Fibroblast of the aortic adventitia (primary cell): Measurements from ENCODE around the gene ROR2. TPM values are rescaled to one million over a fixed set of nuclear protein-coding genes. Genes with fewer than 3 reads are reported as not detected.

Experiments used
- DNase-seq: peaks from one replicate; pipeline ENCODE4 v3.0.0-alpha.2; 2010; ENCODE audit warnings: low read depth
- H3K4me3 ChIP-seq: 2 replicates; pipeline ENCODE4 v1.5.1; 2011; ENCODE audit warnings: low read depth, mild to moderate bottlenecking, control low read depth, low read length, moderate library complexity
- total RNA-seq: library from RNA; depleted of rRNA; stranded (reverse); fragments of >200 nt; gene quantifications from 2 replicates; pipeline ENCODE4 v1.2.3, GENCODE V29; 2012; ENCODE audit warnings: low replicate concordance
- TF ChIP-seq, protein P1 (sequence below): IDR thresholded peaks from 2 replicates; pipeline ENCODE4 v1.5.1; 2011; ENCODE audit warnings: mild to moderate bottlenecking, low read length, control low read depth, inconsistent platforms; ENCODE audit not compliant: insufficient read depth

The ROR2 gene
- total RNA-seq, 1 donor: 13.0 TPM

DNA sequence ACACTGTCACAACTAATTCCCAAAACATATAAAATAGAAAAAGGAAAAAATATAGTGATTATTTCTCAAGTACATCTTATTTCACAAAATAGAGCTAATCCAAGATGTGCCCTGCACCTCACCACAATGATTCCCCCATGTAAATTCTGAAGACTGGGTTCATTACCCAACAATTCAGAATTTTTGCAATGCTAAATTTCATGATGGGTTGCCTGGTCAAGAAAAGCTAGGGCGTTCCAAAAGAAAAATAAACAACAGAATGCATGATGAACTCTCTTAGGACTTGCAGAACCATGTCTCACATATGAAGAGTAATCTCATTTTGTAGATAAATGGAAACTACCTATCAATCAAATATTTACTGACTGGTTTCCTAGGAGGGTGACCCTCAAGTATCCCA, 266.8 kb downstream of the ROR2 start:
- H3K4me3 ChIP-seq: no peak overlapping the region
- no peak for DNase-seq
- TF ChIP-seq, protein P1, sequence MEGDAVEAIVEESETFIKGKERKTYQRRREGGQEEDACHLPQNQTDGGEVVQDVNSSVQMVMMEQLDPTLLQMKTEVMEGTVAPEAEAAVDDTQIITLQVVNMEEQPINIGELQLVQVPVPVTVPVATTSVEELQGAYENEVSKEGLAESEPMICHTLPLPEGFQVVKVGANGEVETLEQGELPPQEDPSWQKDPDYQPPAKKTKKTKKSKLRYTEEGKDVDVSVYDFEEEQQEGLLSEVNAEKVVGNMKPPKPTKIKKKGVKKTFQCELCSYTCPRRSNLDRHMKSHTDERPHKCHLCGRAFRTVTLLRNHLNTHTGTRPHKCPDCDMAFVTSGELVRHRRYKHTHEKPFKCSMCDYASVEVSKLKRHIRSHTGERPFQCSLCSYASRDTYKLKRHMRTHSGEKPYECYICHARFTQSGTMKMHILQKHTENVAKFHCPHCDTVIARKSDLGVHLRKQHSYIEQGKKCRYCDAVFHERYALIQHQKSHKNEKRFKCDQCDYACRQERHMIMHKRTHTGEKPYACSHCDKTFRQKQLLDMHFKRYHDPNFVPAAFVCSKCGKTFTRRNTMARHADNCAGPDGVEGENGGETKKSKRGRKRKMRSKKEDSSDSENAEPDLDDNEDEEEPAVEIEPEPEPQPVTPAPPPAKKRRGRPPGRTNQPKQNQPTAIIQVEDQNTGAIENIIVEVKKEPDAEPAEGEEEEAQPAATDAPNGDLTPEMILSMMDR: no peak

GRCh38 chr9:91682806-91683205, 267.2 kb downstream of the ROR2 start:
- DNase-seq: peak; percentile 39
- TF ChIP-seq, protein P1: no peak
- H3K4me3 ChIP-seq: no peak overlapping the region

DNA sequence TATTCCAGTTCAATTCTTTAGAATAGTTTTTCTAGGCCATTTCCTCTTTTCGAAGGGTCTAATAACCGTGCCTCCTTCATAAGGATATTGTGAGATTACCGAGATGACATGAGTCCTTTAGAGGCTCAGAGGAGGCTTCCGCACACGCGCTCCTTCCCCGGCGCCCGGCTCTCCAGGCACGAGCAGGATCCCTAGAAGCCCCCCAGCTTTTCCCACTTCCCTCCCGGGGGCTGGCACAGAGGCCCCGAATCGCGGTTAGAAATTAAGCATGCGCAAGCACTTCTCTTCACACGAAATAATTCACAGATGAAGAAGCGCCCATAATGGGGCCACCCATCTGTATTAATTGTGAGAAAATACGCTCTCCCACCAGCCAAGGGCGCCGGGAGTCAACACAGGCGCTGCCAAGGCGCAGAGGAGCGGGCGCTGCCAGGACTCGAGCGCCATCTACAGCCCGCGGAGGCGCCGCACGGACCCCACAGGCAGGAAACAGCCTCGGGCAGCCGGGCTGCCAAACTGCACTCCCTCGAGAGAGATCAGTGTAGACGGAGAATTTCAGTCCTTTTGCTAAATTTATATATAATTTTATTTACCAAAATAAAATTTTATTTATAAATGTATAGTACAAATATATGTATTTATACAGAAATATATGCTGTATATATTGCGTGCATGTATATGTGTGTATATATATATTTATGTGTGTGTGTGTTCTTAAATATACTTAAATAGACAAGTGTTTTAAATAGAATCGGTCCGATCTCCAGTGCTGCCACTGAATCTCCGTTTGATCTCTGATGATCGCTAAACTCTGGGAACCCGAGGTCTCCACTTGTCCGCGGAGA, 268.3 kb downstream of the ROR2 start:
- TF ChIP-seq, protein P1: peak; percentile 91
- H3K4me3 ChIP-seq: no peak overlapping the region
- DNase-seq: peak; percentile 70

GRCh38 chr9:91680998-91681397, 269.0 kb downstream of the ROR2 start:
- DNase-seq: no peak
- TF ChIP-seq, protein P1: no peak
- no peak overlapping the region for H3K4me3 ChIP-seq

GRCh38 chr9:91680106-91680505, 269.9 kb downstream of the ROR2 start:
- peak; percentile 40 for DNase-seq
- H3K4me3 ChIP-seq: no peak overlapping the region
- TF ChIP-seq, protein P1: no peak

DNA sequence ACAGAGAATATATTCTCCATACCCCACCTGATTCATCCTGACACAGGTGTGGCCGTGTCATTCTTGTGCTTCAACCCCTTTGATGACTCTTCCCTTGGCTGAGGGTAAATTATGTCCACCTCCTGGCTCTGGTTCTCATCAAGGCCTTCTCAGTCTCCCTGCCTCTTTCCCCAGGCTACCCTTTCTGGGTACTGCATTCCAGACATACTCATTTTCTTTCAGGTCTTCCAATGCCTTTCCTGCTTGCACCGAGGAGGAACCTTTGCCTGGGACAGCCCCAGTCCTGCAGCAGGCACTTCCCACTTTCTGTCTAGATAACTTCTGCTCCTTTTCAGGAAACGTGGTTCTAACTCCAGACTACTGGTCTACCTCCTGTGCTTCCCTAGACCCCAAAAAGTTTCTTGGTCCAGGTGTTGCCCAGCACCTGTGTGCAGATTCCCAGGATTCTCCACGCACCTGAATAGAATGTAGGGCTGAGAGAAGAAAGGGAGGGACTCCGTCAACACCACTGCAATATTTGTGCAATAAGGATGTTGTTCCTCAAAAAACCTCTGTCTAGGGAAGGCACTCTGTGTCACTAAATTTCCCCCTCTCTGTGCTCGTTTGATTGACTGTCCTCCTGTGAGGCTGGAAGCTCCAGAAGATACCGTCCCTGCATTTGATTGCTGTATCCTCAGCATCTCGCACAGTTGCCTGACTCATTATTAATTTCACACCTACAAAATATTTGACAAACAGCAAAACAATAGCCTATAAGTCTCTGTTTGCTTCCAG, 271.0 kb downstream of the ROR2 start:
- DNase-seq: no peak
- H3K4me3 ChIP-seq: no peak overlapping the region
- TF ChIP-seq, protein P1: no peak
